Hepatocyte (in vitro differentiated cells): Measurements from ENCODE around the gene XPNPEP1. TPM values are rescaled to one million over a fixed set of nuclear protein-coding genes. Genes with fewer than 3 reads are reported as not detected.

ENCODE experiments used
- DNase-seq: peaks from one replicate; pipeline ENCODE4 v3.0.0-alpha.2; 2016; ENCODE audit warnings: low spot score
- H2AFZ ChIP-seq: fragments of 200-600 bp; sonication (generic); 2 replicates; pipeline ENCODE4 v1.6.0; 2016; ENCODE audit warnings: antibody characterized with exemption, mild to moderate bottlenecking
- H3K27ac ChIP-seq: fragments of 200-600 bp; sonication (generic); 2 replicates; pipeline ENCODE4 v1.5.1; 2016; ENCODE audit warnings: mild to moderate bottlenecking
- H3K27me3 ChIP-seq: fragments of 200-600 bp; sonication (generic); 2 replicates; pipeline ENCODE4 v1.6.1; 2016
- H3K36me3 ChIP-seq: fragments of 200-600 bp; sonication (generic); replicated peaks from 2 replicates; pipeline ENCODE4 v1.5.1; 2016; ENCODE audit warnings: low read depth; ENCODE audit not compliant: insufficient read depth
- H3K4me1 ChIP-seq: fragments of 200-600 bp; sonication (generic); 2 replicates; pipeline ENCODE4 v1.5.1; 2016; ENCODE audit warnings: mild to moderate bottlenecking, moderate library complexity; ENCODE audit not compliant: insufficient read depth
- H3K4me2 ChIP-seq: fragments of 200-600 bp; sonication (generic); 2 replicates; pipeline ENCODE4 v1.6.0; 2016
- H3K4me3 ChIP-seq: fragments of 200-600 bp; sonication (generic); 2 replicates; pipeline ENCODE4 v1.5.1; 2016; ENCODE audit warnings: mild to moderate bottlenecking
- H3K79me2 ChIP-seq: fragments of 200-600 bp; sonication (generic); 2 replicates; pipeline ENCODE4 v1.6.0; 2017; ENCODE audit warnings: mild to moderate bottlenecking
- H3K9me2 ChIP-seq: fragments of 200-600 bp; sonication (generic); replicated peaks from 2 replicates; pipeline ENCODE4 v1.6.0; 2017; ENCODE audit warnings: mild to moderate bottlenecking; ENCODE audit not compliant: insufficient read depth
- H3K9me3 ChIP-seq: fragments of 200-600 bp; sonication (generic); 2 replicates; pipeline ENCODE4 v1.5.1; 2016; ENCODE audit warnings: low read depth, mild to moderate bottlenecking
- H4K20me1 ChIP-seq: fragments of 200-600 bp; sonication (generic); 2 replicates; pipeline ENCODE4 v1.6.0; 2016; ENCODE audit warnings: mild to moderate bottlenecking; ENCODE audit not compliant: insufficient read depth, poor library complexity, severe bottlenecking
- EZH2 ChIP-seq: fragments of 200-600 bp; sonication (generic); IDR thresholded peaks from 2 replicates; pipeline ENCODE4 v1.6.1; 2016; ENCODE audit warnings: antibody characterized with exemption, mild to moderate bottlenecking, borderline replicate concordance
- EZH2phosphoT487 ChIP-seq: fragments of 200-600 bp; sonication (generic); IDR thresholded peaks from one replicate; pipeline ENCODE4 v1.6.1; 2018; ENCODE audit warnings: antibody characterized with exemption, mild to moderate bottlenecking, low read depth, moderate library complexity; ENCODE audit not compliant: unreplicated experiment, severe bottlenecking
- WGBS: methylation state at CpG from one replicate; pipeline ENCODE4 v1.1.6; 2016; ENCODE audit warnings: low lambda C conversion rate; ENCODE audit errors: missing lambda C conversion rate; 5-methylcytosine and 5-hydroxymethylcytosine counted together
- polyA plus RNA-seq: library from polyadenylated mRNA; unstranded; fragments of >200 nt; fragmentation: Nextera tagmentation; extraction: Ambion mirVana; gene quantifications from 2 replicates; pipeline ENCODE4 v1.2.1, GENCODE V29; 2016
- small RNA-seq: library from RNA; depleted of rRNA; stranded (forward); fragments of <200 nt; gene quantifications from one replicate; pipeline ENCODE3, GENCODE V24; 2014
- total RNA-seq: library from RNA; depleted of rRNA; stranded (reverse); fragments of >200 nt; gene quantifications from 2 replicates; pipeline ENCODE4 v1.2.3, GENCODE V29; 2014
- TF ChIP-seq, protein P1 (sequence below): fragments of 200-600 bp; sonication (generic); IDR thresholded peaks from 2 replicates; pipeline ENCODE4 v1.5.1; 2016; ENCODE audit warnings: antibody characterized with exemption, mild to moderate bottlenecking; ENCODE audit not compliant: poor library complexity

The XPNPEP1 gene
- total and polyA plus RNA-seq, 2 experiments from 2014 or later = 55.5 to 99.4 TPM

DNA sequence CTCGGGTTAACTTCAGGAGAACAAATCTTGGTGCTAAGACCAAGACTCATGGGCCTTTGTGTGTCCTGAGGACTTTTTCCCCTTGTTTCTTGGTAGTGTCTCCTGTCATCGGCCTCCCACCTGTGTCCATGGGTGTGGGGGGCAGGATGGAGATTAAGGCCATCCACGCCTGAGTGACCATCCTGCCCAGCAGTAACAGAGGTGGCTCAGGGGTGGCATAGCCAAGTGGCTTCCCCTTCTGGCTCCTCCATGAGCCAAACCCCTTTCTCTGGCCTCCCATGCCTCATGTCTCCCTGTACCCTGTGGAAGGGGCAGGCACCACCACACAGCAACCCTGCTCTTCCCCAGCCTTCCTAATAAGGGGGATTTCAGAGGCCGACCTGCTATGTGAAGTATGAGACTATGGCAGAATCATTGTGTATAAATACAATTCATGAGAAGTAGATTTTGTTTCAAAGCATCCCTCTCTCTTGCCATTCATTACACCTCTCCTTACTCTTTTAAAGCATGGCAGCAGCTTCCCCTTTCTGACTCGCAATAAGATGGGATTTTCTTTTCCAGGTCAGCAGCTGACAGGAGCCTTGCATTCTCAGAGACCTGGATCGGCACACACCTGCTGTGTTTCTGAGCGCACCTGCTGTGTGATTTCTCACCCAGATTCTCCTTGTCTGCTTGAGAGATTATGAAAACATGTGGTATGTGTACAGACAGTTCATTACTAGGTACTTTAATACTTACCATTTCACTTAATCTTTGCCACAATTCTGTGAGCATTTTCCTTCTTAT is 102.5 kb downstream of the XPNPEP1 start:
- Histone ChIP-seq H3K27ac (no peak overlapping the region), H3K36me3 (no peaks in the 10 kb centered on the region)

DNA sequence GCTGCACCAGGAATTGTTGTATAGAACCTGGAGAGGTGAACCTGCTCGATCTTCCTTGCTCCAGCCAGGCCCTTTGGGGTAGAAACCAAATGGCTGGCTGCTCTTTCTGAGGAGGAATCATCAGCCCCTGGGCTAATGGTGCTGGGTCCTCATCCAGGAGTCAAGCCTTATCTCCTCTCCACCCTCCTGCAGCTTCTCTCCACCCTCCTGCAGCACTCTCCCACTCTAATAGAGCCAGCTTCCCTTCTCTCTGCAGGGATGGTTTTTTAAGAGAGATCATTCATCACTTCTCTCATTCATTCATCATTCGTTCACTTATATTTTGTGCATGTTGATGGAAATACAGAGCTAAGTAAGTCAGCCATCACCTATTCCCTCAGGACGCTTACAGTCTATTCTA is 103.5 kb downstream of the XPNPEP1 start:
- H3K4me3 ChIP-seq = no peak overlapping the region
- no peaks in the 10 kb centered on the region for H3K79me2 ChIP-seq
- no peaks in the 10 kb centered on the region for H3K9me3 ChIP-seq
- no peaks in the 10 kb centered on the region for H3K4me1 ChIP-seq
- H4K20me1 ChIP-seq = no peaks in the 10 kb centered on the region
- WGBS = 97% methylated on average over 3 of the region's 3 CpGs
- no peaks in the 10 kb centered on the region for H3K9me2 ChIP-seq
- DNase-seq = no peak
- TF ChIP-seq, protein P1, sequence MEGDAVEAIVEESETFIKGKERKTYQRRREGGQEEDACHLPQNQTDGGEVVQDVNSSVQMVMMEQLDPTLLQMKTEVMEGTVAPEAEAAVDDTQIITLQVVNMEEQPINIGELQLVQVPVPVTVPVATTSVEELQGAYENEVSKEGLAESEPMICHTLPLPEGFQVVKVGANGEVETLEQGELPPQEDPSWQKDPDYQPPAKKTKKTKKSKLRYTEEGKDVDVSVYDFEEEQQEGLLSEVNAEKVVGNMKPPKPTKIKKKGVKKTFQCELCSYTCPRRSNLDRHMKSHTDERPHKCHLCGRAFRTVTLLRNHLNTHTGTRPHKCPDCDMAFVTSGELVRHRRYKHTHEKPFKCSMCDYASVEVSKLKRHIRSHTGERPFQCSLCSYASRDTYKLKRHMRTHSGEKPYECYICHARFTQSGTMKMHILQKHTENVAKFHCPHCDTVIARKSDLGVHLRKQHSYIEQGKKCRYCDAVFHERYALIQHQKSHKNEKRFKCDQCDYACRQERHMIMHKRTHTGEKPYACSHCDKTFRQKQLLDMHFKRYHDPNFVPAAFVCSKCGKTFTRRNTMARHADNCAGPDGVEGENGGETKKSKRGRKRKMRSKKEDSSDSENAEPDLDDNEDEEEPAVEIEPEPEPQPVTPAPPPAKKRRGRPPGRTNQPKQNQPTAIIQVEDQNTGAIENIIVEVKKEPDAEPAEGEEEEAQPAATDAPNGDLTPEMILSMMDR = no peak
- TF ChIP-seq EZH2 (no peak), EZH2phosphoT487 (no peak)
- H3K27me3 ChIP-seq = no peaks in the 10 kb centered on the region
- no peaks in the 10 kb centered on the region for H3K36me3 ChIP-seq
- no peak overlapping the region for H3K4me2 ChIP-seq
- no peak overlapping the region for H2AFZ ChIP-seq
- no peak overlapping the region for H3K27ac ChIP-seq

More for the DNA sequence above, 102.5 kb downstream of the XPNPEP1 start:
- no peaks in the 10 kb centered on the region for H4K20me1 ChIP-seq
- 85% methylated on average over 7 of the region's 7 CpGs for WGBS
- H3K9me3 ChIP-seq = no peaks in the 10 kb centered on the region
- no peak for DNase-seq
- no peaks in the 10 kb centered on the region for H3K9me2 ChIP-seq
- no peak overlapping the region for H2AFZ ChIP-seq
- H3K4me3 ChIP-seq = no peak overlapping the region
- H3K4me1 ChIP-seq = no peaks in the 10 kb centered on the region
- H3K4me2 ChIP-seq = no peak overlapping the region
- no peak for TF ChIP-seq EZH2phosphoT487
- no peak for TF ChIP-seq EZH2
- TF ChIP-seq, protein P1 = no peak
- H3K27me3 ChIP-seq = no peaks in the 10 kb centered on the region
- H3K79me2 ChIP-seq = no peaks in the 10 kb centered on the region

Small RNA genes lying within 50 kb of the gene (small RNA-seq; reads per million reads assigned to genes)
- gene RNU4-5P = not detected

Other genes with a start within 250 kb of the XPNPEP1 start
- 206 and 216 TPM in 2 replicates for gene ADD3, start 84.5 kb upstream of the XPNPEP1 start, total RNA-seq
- gene ADD3, start 84.5 kb upstream of the XPNPEP1 start, polyA plus RNA-seq = 83.2 and 88.6 TPM in 2 replicates